ENCODE results near the gene MON1B. TPM values are rescaled to one million over a fixed set of nuclear protein-coding genes. Genes with fewer than 3 reads are reported as not detected.
A peak's percentile ranks its signal among the peaks of the same experiment; 100 is the strongest.

The MON1B gene
- total and polyA plus RNA-seq, 2 of the 13 experiments (the other 11 are each of a cell fraction or from before 2014, with no cell fraction given), result 13.4 to 15.6 TPM

- peak; percentile 11 for TF ChIP-seq ZNF280D (CRISPR knock-in tag; IDR thresholded peaks at IDR 0.05)
- TF ChIP-seq ZSCAN21 (CRISPR knock-in tag; IDR thresholded peaks at IDR 0.05; ENCODE audit: borderline replicate concordance), result peak; percentile 40
- peak; percentile 80; the same call in 1 of the 2 replicates for TF ChIP-seq ZNF598 (CRISPR knock-in tag; IDR thresholded peaks at IDR 0.05; ENCODE audit: borderline replicate concordance)
- TF ChIP-seq ELF3 (CRISPR knock-in tag; IDR thresholded peaks at IDR 0.05), result peak; percentile 94
- peak; percentile 19; the same call in 1 of the 2 replicates for TF ChIP-seq ZNF280B (CRISPR knock-in tag; IDR thresholded peaks at IDR 0.05; ENCODE audit: borderline replicate concordance)
- TF ChIP-seq BORCS8-MEF2B (CRISPR knock-in tag; IDR thresholded peaks at IDR 0.05), result peak; percentile 93
- peak; percentile 99 for TF ChIP-seq THAP7 (CRISPR knock-in tag; IDR thresholded peaks at IDR 0.05)
- TF ChIP-seq SP140L (CRISPR knock-in tag; IDR thresholded peaks at IDR 0.05; ENCODE audit: borderline replicate concordance), result peak; percentile 57; the same call in 1 of the 2 replicates
- TF ChIP-seq MEIS1 (CRISPR knock-in tag; IDR thresholded peaks at IDR 0.05; ENCODE audit: borderline replicate concordance), result peak; percentile 88; the same call in 1 of the 2 replicates
- peak; percentile 78; the same call in 1 of the 2 replicates for TF ChIP-seq ZNF414 (CRISPR knock-in tag; IDR thresholded peaks at IDR 0.05)
- 0 out of 2 replicates have a peak, but pooled peaks have one; percentile 39 for TF ChIP-seq HDAC2 (CRISPR knock-in tag; IDR thresholded peaks at IDR 0.05)
- 0 out of 2 replicates have a peak, but pooled peaks have one; percentile 34 for TF ChIP-seq ZNF232 (CRISPR knock-in tag; IDR thresholded peaks at IDR 0.05; ENCODE audit: borderline replicate concordance)
- peak; percentile 58; the same call in 1 of the 2 replicates for TF ChIP-seq ATF2 (CRISPR knock-in tag; IDR thresholded peaks at IDR 0.05)
- TF ChIP-seq GATAD2A (CRISPR knock-in tag; IDR thresholded peaks at IDR 0.05), result no peak; the same call in 1 of the 2 replicates
- no peak for TF ChIP-seq HOXA7 (CRISPR knock-in tag; IDR thresholded peaks at IDR 0.05)
- TF ChIP-seq FOXJ3 (CRISPR knock-in tag; IDR thresholded peaks at IDR 0.05; ENCODE audit: borderline replicate concordance), result no peak; the same call in 1 of the 2 replicates
- TF ChIP-seq SKI (IDR thresholded peaks at IDR 0.05; ENCODE audit: partially characterized antibody), result peak; percentile 14
These were observed at the start of gene MON1B (continued) for GRCh38 chr16:77190478-77191258.
